ENCODE measurements around the gene CCDC127.

The CCDC127 gene

DNA sequence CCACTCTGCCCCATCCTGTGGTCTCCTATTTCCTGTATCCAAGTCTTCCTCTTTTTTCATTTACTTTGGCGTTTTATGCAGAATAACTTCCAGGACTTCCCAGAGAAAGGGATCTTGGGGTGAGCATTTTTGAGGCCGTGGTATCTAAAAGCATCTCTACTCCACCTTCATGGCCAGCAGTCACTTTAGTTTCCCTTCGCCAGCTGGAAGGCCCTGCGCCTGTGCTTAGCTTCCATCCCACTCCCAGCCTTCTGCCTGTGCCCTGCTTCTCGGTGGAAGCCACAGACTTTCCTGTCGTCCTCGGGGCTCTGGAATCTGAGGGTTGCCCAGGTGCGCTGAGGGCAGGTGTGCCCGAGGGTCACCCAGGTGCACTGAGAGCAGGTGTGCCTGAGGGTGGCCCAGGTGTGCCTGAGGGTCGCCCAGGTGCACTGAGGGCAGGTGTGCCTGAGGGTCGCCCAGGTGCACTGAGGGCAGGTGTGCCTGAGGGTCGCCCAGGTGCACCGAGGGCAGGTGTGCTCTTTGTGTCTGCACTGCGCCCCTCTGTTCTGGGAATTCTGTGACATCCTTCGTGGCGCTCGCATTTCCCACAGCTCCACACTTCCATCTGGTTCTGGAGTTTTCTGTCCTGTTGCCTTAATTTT is 59.0 kb downstream of the CCDC127 start:
- Histone ChIP-seq H3K27me3 (ENCODE audit: insufficient read depth, low read length, poor library complexity) (peaks cover 2% of the 10 kb centered on the region), H3K79me2 (ENCODE audit: insufficient read depth, low read length) (no peaks in the 10 kb centered on the region), H4K20me1 (ENCODE audit: insufficient read depth, low read length) (no peaks in the 10 kb centered on the region; the same call in 1 of the 2 replicates), H2AFZ (ENCODE audit: low read depth, low read length) (no peak overlapping the region), H3K36me3 (ENCODE audit: insufficient read depth, low read length) (no peaks in the 10 kb centered on the region), H3K9me3 (ENCODE audit: insufficient read depth, low read length, severe bottlenecking) (no peaks in the 10 kb centered on the region), H3K27ac (ENCODE audit: low read length) (no peak overlapping the region), H3K9ac (ENCODE audit: low read depth, low read length) (no peak overlapping the region), H3K4me1 (ENCODE audit: insufficient read depth, low read length) (no peaks in the 10 kb centered on the region), H3K4me2 (ENCODE audit: insufficient read depth, low read length) (no peak overlapping the region), H3K4me3 (ENCODE audit: low read depth in 1 of 2, low read length in 2 of 2) (no peak overlapping the region)
- TF ChIP-seq, protein P1, sequence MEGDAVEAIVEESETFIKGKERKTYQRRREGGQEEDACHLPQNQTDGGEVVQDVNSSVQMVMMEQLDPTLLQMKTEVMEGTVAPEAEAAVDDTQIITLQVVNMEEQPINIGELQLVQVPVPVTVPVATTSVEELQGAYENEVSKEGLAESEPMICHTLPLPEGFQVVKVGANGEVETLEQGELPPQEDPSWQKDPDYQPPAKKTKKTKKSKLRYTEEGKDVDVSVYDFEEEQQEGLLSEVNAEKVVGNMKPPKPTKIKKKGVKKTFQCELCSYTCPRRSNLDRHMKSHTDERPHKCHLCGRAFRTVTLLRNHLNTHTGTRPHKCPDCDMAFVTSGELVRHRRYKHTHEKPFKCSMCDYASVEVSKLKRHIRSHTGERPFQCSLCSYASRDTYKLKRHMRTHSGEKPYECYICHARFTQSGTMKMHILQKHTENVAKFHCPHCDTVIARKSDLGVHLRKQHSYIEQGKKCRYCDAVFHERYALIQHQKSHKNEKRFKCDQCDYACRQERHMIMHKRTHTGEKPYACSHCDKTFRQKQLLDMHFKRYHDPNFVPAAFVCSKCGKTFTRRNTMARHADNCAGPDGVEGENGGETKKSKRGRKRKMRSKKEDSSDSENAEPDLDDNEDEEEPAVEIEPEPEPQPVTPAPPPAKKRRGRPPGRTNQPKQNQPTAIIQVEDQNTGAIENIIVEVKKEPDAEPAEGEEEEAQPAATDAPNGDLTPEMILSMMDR (IDR thresholded peaks at IDR 0.05; ENCODE audit: borderline replicate concordance, extremely low read depth, low read length, poor library complexity, severe bottlenecking), result no peak
- no peak for TF ChIP-seq EZH2 (IDR thresholded peaks at IDR 0.05; ENCODE audit: borderline replicate concordance, low read depth, low read length, severe bottlenecking)
- ATAC-seq (ENCODE audit: insufficient read depth, low read depth) (no peak), DNase-seq (no peak)

GRCh38 chr5:157801-158200 is 60.2 kb downstream of the CCDC127 start:
- no peak overlapping the region for H3K4me2 ChIP-seq (ENCODE audit: insufficient read depth, low read length)
- ATAC-seq (ENCODE audit: insufficient read depth, low read depth) (no peak), DNase-seq (no peak)
- H3K9ac ChIP-seq (ENCODE audit: low read depth, low read length), result no peak overlapping the region
- no peaks in the 10 kb centered on the region for H3K79me2 ChIP-seq (ENCODE audit: insufficient read depth, low read length)
- H2AFZ ChIP-seq (ENCODE audit: low read depth, low read length), result no peak overlapping the region
- peaks cover 2% of the 10 kb centered on the region for H3K27me3 ChIP-seq (ENCODE audit: insufficient read depth, low read length, poor library complexity)
- no peaks in the 10 kb centered on the region; the same call in 1 of the 2 replicates for H4K20me1 ChIP-seq (ENCODE audit: insufficient read depth, low read length)
- TF ChIP-seq, protein P1 (IDR thresholded peaks at IDR 0.05; ENCODE audit: borderline replicate concordance, extremely low read depth, low read length, poor library complexity, severe bottlenecking), result no peak
- TF ChIP-seq EZH2 (IDR thresholded peaks at IDR 0.05; ENCODE audit: borderline replicate concordance, low read depth, low read length, severe bottlenecking), result no peak
- no peaks in the 10 kb centered on the region for H3K36me3 ChIP-seq (ENCODE audit: insufficient read depth, low read length)
- H3K9me3 ChIP-seq (ENCODE audit: insufficient read depth, low read length, severe bottlenecking), result no peaks in the 10 kb centered on the region
- H3K27ac ChIP-seq (ENCODE audit: low read length), result no peak overlapping the region
- no peaks in the 10 kb centered on the region for H3K4me1 ChIP-seq (ENCODE audit: insufficient read depth, low read length)
- no peak overlapping the region for H3K4me3 ChIP-seq (ENCODE audit: low read depth in 1 of 2, low read length in 2 of 2)

- Histone ChIP-seq H3K27me3 (ENCODE audit: insufficient read depth, low read length, poor library complexity) (peaks cover 2% of the 10 kb centered on the region), H3K4me1 (ENCODE audit: insufficient read depth, low read length) (no peaks in the 10 kb centered on the region), H3K9ac (ENCODE audit: low read depth, low read length) (no peak overlapping the region), H3K27ac (ENCODE audit: low read length) (no peak overlapping the region), H3K9me3 (ENCODE audit: insufficient read depth, low read length, severe bottlenecking) (no peaks in the 10 kb centered on the region), H4K20me1 (ENCODE audit: insufficient read depth, low read length) (no peaks in the 10 kb centered on the region; the same call in 1 of the 2 replicates), H3K79me2 (ENCODE audit: insufficient read depth, low read length) (no peaks in the 10 kb centered on the region), H3K4me2 (ENCODE audit: insufficient read depth, low read length) (no peak overlapping the region), H3K4me3 (ENCODE audit: low read depth in 1 of 2, low read length in 2 of 2) (no peak overlapping the region), H3K36me3 (ENCODE audit: insufficient read depth, low read length) (no peaks in the 10 kb centered on the region), H2AFZ (ENCODE audit: low read depth, low read length) (no peak overlapping the region)
- ATAC-seq (ENCODE audit: insufficient read depth, low read depth), result no peak
- no peak for DNase-seq
- TF ChIP-seq, protein P1 (IDR thresholded peaks at IDR 0.05; ENCODE audit: borderline replicate concordance, extremely low read depth, low read length, poor library complexity, severe bottlenecking), result no peak
- TF ChIP-seq EZH2 (IDR thresholded peaks at IDR 0.05; ENCODE audit: borderline replicate concordance, low read depth, low read length, severe bottlenecking), result no peak
Measured at GRCh38 chr5:157126-157715, 60.7 kb downstream of the CCDC127 start.
